ENCODE data around the gene LRRC75A. TPM values are rescaled to one million over a fixed set of nuclear protein-coding genes. Genes with fewer than 3 reads are reported as not detected.
A peak's percentile ranks its signal among the peaks of the same experiment; 100 is the strongest.
"Not testable (repeated sequence)": the region's sequence is repeated elsewhere in the genome, so short reads cannot be mapped to it uniquely, and the experiment has no call there.

Gene LRRC75A
- total RNA-seq, 1 experiment from 2014 or later = 2.8 TPM

DNA sequence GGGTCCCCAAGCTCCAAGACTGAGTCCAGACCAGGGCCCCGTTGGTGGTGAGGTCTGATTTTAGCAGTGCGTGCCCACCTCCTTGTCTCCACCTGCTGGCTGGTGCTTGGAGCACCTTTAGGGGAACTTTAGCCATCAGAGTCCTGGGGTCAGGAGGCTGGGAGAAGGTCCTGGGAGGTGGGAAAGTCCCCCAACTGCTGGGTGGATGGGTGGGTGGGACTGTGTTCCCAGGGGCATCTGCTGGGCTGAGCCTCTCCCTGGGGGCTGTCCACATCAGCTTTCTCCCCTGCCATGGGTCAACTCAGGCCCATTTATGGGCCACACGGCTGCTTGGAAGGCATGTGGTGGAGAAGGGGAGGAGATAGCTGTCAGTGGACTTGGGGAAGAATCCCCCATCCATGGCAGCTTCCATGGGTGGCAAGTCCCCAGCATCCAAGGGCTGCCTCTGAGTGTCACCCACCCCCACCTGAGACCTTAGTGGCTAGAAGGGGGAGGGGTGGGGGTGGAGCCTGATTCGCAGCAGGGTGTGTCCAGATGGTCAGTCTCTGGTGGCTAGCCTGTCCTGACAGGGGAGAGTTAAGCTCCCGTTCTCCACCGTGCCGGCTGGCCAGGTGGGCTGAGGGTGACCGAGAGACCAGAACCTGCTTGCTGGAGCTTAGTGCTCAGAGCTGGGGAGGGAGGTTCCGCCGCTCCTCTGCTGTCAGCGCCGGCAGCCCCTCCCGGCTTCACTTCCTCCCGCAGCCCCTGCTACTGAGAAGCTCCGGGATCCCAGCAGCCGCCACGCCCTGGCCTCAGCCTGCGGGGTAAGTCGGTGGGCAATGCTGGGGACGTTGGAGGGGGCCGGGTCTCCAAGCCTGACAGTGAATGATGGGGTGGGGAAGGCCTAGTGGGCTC is 76.7 kb downstream of the LRRC75A start, which contains the start of gene TRPV2:
Gene TRPV2 (plus strand): TSS at position 541 of the 894 bp plus-strand sequence. CDS start 2,098 bp downstream, outside the sequence.
- intact Hi-C loops (cut with micrococcal nuclease; ENCODE audit: unreplicated experiment) = no loop called here
- peaks cover 9% of the 10 kb centered on the region for H3K4me1 ChIP-seq (ENCODE audit: insufficient read depth, low read length, poor library complexity, severe bottlenecking)
- H3K9me3 ChIP-seq (ENCODE audit: low read depth, low read length, poor library complexity, severe bottlenecking) = no peaks in the 10 kb centered on the region
- no peak within 1 kb of the TSS for H3K27ac ChIP-seq (ENCODE audit: low read depth, low read length, poor library complexity, severe bottlenecking)
- TF ChIP-seq, protein P1, sequence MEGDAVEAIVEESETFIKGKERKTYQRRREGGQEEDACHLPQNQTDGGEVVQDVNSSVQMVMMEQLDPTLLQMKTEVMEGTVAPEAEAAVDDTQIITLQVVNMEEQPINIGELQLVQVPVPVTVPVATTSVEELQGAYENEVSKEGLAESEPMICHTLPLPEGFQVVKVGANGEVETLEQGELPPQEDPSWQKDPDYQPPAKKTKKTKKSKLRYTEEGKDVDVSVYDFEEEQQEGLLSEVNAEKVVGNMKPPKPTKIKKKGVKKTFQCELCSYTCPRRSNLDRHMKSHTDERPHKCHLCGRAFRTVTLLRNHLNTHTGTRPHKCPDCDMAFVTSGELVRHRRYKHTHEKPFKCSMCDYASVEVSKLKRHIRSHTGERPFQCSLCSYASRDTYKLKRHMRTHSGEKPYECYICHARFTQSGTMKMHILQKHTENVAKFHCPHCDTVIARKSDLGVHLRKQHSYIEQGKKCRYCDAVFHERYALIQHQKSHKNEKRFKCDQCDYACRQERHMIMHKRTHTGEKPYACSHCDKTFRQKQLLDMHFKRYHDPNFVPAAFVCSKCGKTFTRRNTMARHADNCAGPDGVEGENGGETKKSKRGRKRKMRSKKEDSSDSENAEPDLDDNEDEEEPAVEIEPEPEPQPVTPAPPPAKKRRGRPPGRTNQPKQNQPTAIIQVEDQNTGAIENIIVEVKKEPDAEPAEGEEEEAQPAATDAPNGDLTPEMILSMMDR (conservative IDR thresholded peaks at IDR 0.05; ENCODE audit: low read depth, low read length) = peak; percentile 41
- no peak for TF ChIP-seq EZH2 (IDR thresholded peaks at IDR 0.05; ENCODE audit: borderline replicate concordance, low read depth, low read length, poor library complexity, severe bottlenecking)
- no peaks in the 10 kb centered on the region for H3K27me3 ChIP-seq (replicated peaks; ENCODE audit: insufficient read depth, low read depth, low read length, poor library complexity)
- H3K4me3 ChIP-seq (ENCODE audit: low read depth, low read length, poor library complexity, severe bottlenecking) = no peak within 1 kb of the TSS
- no TSS peak for BruUV-seq (replicated peaks)
- H3K36me3 ChIP-seq (ENCODE audit: insufficient read depth, low read length, poor library complexity, severe bottlenecking) = no peaks in the 10 kb centered on the region
- DNase-seq (ENCODE audit: low spot score) = no peak
- ChIA-PET CTCF (no interaction called here), POLR2A (ENCODE audit: low non-redundant PET) (no interaction called here)

DNA sequence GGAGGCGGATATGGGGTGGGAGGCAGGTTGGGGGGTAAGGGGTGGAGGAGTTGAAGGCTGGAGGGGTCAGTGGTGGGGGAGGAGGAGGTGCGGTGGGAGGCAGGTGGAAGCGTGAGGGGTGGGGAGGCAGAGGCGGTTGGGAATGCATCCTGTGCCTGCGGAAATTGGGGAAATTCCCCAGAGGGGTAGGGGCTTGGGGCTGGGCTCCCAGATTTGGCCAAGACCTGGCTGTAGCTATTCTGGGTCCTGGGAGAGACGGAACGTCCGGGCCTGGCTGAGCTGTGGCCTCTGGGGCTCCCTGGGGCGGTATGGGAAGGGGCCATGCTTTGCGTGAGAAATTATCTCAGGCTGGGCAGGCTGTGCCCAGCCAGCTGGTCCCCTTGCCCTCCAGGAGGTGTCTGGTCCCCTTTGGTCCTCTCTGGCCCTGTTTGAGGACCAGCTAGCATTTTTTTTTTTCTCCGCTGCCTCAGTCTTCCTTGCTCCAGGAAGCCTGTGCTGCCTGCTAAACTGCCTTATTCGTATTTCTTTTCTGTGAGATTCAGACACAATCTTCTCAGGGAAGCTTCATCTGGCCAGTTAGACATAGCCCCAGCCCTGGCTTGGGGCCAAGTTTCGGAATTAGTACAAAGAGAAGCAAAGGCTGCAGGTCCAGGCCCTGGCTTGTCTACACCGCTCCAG is 83.9 kb downstream of the LRRC75A start:
- no peaks in the 10 kb centered on the region for H3K36me3 ChIP-seq (ENCODE audit: insufficient read depth, low read length, poor library complexity, severe bottlenecking)
- intact Hi-C loops (cut with micrococcal nuclease; ENCODE audit: unreplicated experiment) = no loop called here
- H3K27me3 ChIP-seq (replicated peaks; ENCODE audit: insufficient read depth, low read depth, low read length, poor library complexity) = no peaks in the 10 kb centered on the region
- no peak overlapping the region for H3K27ac ChIP-seq (ENCODE audit: low read depth, low read length, poor library complexity, severe bottlenecking)
- H3K9me3 ChIP-seq (ENCODE audit: low read depth, low read length, poor library complexity, severe bottlenecking) = no peaks in the 10 kb centered on the region
- peaks cover 3% of the 10 kb centered on the region for H3K4me1 ChIP-seq (ENCODE audit: insufficient read depth, low read length, poor library complexity, severe bottlenecking)
- no peak overlapping the region for H3K4me3 ChIP-seq (ENCODE audit: low read depth, low read length, poor library complexity, severe bottlenecking)
- TF ChIP-seq, protein P1 (conservative IDR thresholded peaks at IDR 0.05; ENCODE audit: low read depth, low read length) = no peak
- TF ChIP-seq EZH2 (IDR thresholded peaks at IDR 0.05; ENCODE audit: borderline replicate concordance, low read depth, low read length, poor library complexity, severe bottlenecking) = no peak
- BruUV-seq (replicated peaks) = no TSS peak
- POLR2A ChIA-PET (ENCODE audit: low non-redundant PET) = no interaction called here
- CTCF ChIA-PET = no interaction called here
- peak; percentile 65 for DNase-seq (ENCODE audit: low spot score)

DNA sequence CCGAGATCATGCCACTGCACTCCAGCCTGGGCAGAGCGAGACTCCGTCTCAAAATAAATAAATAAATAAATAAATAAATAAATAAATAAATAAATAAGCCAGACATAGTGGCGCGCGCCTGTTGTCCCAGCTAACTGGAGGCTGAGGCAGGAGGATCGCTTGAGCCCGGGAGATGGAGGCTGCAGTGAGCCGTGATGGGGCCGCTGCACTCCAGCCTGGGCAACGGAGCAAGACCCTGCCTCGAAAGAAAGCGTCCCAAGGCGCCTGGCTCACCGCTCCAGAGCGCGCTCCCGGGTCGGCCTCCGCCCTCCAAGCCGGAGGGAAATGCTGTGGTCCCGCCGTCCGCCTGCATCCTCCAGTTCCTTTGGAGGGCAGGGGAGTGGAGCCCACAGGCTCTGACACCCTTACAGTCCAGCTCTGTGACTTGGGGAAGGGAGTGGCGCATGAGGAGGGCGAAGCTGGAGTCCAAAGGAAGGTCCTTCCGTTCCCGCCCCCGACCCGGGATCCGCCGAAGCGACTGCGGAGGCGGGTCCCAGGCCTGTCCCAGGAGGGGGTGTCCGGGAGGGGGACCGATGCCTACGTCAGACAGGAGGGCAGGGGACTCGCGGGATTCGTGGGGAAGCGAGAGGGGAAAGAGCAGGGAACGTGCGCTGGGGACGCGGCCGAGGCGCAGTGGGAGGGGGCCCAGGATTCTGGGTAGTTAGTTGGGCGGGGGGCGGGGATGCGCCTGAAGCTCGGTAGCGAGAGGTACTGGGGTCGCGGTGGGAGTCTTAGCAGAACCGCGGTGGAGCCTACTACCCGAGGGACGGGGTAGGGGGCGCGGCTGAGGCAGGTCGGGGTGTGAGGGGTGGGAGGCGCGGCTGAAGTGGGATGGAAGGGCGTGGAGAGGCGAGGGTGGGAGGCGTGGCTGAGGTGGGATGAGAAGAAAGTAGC is 85.0 kb downstream of the LRRC75A start:
- Histone ChIP-seq H3K36me3 (ENCODE audit: insufficient read depth, low read length, poor library complexity, severe bottlenecking) (no peaks in the 10 kb centered on the region), H3K9me3 (ENCODE audit: low read depth, low read length, poor library complexity, severe bottlenecking) (no peaks in the 10 kb centered on the region), H3K27me3 (replicated peaks; ENCODE audit: insufficient read depth, low read depth, low read length, poor library complexity) (no peaks in the 10 kb centered on the region), H3K4me3 (ENCODE audit: low read depth, low read length, poor library complexity, severe bottlenecking) (peak overlapping the region; percentile 57), H3K4me1 (ENCODE audit: insufficient read depth, low read length, poor library complexity, severe bottlenecking) (peaks cover 3% of the 10 kb centered on the region), H3K27ac (ENCODE audit: low read depth, low read length, poor library complexity, severe bottlenecking) (no peak overlapping the region)
- peak; percentile 45 for DNase-seq (ENCODE audit: low spot score)
- intact Hi-C loops (cut with micrococcal nuclease; ENCODE audit: unreplicated experiment) = no loop called here
- CTCF ChIA-PET = interaction anchor here (0.5 kb wide), 1 partner anchor 177 kb away, joined by 4 read pairs; no protein-coding TSS in a partner anchor
- POLR2A ChIA-PET (ENCODE audit: low non-redundant PET) = no interaction called here
- no peak for TF ChIP-seq EZH2 (IDR thresholded peaks at IDR 0.05; ENCODE audit: borderline replicate concordance, low read depth, low read length, poor library complexity, severe bottlenecking)
- TF ChIP-seq, protein P1 (conservative IDR thresholded peaks at IDR 0.05; ENCODE audit: low read depth, low read length) = 0 out of 2 replicates have a peak, but pooled peaks have one; percentile 27
- BruUV-seq (replicated peaks) = no TSS peak

DNA sequence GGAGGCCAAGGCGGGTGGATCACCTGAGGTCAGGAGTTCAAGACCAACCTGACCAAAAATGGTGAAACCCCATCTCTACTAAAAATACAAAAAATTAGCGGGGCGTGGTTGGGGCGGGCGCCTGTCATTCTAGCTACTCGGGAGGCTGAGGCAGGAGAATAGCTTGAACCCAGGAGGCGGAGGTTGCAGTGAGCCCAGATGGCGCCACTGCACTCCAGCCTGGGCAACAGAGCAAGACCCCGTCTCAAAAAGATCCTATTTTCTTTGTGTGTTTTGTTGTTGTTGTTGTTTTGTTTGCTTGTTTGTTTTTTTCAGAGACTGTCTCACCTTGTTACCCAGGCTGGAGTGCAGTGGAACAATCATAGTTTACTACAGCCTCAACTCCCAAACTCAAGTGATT is 88.1 kb downstream of the LRRC75A start:
- H3K4me1 ChIP-seq (ENCODE audit: insufficient read depth, low read length, poor library complexity, severe bottlenecking); H3K9me3 ChIP-seq (ENCODE audit: low read depth, low read length, poor library complexity, severe bottlenecking); H3K36me3 ChIP-seq (ENCODE audit: insufficient read depth, low read length, poor library complexity, severe bottlenecking); DNase-seq (ENCODE audit: low spot score); BruUV-seq (replicated peaks); intact Hi-C loops (cut with micrococcal nuclease; ENCODE audit: unreplicated experiment); H3K27ac ChIP-seq (ENCODE audit: low read depth, low read length, poor library complexity, severe bottlenecking); H3K4me3 ChIP-seq (ENCODE audit: low read depth, low read length, poor library complexity, severe bottlenecking); H3K27me3 ChIP-seq (replicated peaks; ENCODE audit: insufficient read depth, low read depth, low read length, poor library complexity): not testable (repeated sequence)
- CTCF ChIA-PET = interaction anchor here (0.6 kb wide), 1 partner anchor 23 kb away, joined by 5 read pairs; the partner anchor contains the start of gene UBB
- POLR2A ChIA-PET (ENCODE audit: low non-redundant PET) = interaction anchor here (0.9 kb wide), 1 partner anchor 47 kb away, joined by 7 read pairs; no protein-coding TSS in a partner anchor

All from A673 (cell line).